Measurements from ENCODE around the gene HS6ST2.

DNA sequence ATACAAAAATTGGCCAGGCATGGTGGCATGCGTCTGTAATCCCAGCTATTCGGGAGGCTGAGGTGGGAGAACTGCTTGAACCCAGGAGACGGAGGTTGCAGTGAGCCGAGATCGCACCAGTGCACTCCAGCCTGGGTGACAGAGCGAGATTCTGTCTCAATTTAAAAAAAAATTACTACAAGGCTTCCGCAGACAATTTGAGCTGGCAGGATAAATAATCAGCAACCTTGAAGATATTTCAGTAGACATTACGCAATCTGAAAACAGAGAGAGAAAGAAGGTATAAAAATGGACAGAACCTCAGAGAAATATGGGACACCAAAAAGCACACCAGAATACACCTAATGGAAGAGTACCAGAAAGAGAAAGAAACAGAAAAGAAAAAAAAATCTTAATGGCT lies 25.3 kb downstream of the HS6ST2 start:
- TF ChIP-seq POLR2A (IDR thresholded peaks at IDR 0.05; ENCODE audit: low read depth, low read length) (no peak), TAF1 (IDR thresholded peaks at IDR 0.05; ENCODE audit: borderline replicate concordance, low read depth, low read length) (no peak), POLR2AphosphoS5 (IDR thresholded peaks at IDR 0.05; ENCODE audit: low read depth, low read length) (no peak)

Data from GM12892 (cell line).